ENCODE measurements around the gene LRCOL1. TPM values are rescaled to one million over a fixed set of nuclear protein-coding genes. Genes with fewer than 3 reads are reported as not detected.

The LRCOL1 gene
- total and polyA plus RNA-seq, 2 of the 13 experiments (the other 11 are each of a cell fraction or from before 2014, with no cell fraction given), result not detected

- 0 out of 2 replicates have a peak, but pooled peaks have one; percentile 47 for TF ChIP-seq ARHGAP35 (CRISPR knock-in tag; IDR thresholded peaks at IDR 0.05; ENCODE audit: borderline replicate concordance)
- peak; percentile 95 for TF ChIP-seq SMC3 (IDR thresholded peaks at IDR 0.05; ENCODE audit: low read length)
- peak; percentile 70 for TF ChIP-seq ZNF331 (CRISPR knock-in tag; IDR thresholded peaks at IDR 0.05)
- peak; percentile 43; the same call in 1 of the 2 replicates for TF ChIP-seq ZGPAT (CRISPR knock-in tag; IDR thresholded peaks at IDR 0.05)
- peak; percentile 52 for TF ChIP-seq BHLHE40 (IDR thresholded peaks at IDR 0.05; ENCODE audit: low read length)
- TF ChIP-seq ZNF580 (CRISPR knock-in tag; IDR thresholded peaks at IDR 0.05; ENCODE audit: borderline replicate concordance, low read depth), result peak; percentile 38; the same call in 1 of the 2 replicates
- TF ChIP-seq ZSCAN29 (CRISPR knock-in tag; conservative IDR thresholded peaks at IDR 0.05), result 0 out of 2 replicates have a peak, but pooled peaks have one; percentile 41
- TF ChIP-seq ZNF687 (CRISPR knock-in tag; IDR thresholded peaks at IDR 0.05), result 0 out of 2 replicates have a peak, but pooled peaks have one; percentile 19
- peak; percentile 48; the same call in 1 of the 2 replicates for TF ChIP-seq ZNF441 (CRISPR knock-in tag; IDR thresholded peaks at IDR 0.05; ENCODE audit: borderline replicate concordance)
- TF ChIP-seq MLX (CRISPR knock-in tag; IDR thresholded peaks at IDR 0.05), result no peak
- TF ChIP-seq ZNF121 (CRISPR knock-in tag; IDR thresholded peaks at IDR 0.05), result peak; percentile 97
- peak; percentile 61; the same call in 1 of the 2 replicates for TF ChIP-seq ZNF619 (CRISPR knock-in tag; IDR thresholded peaks at IDR 0.05)
- TF ChIP-seq ZNF281 (CRISPR knock-in tag; IDR thresholded peaks at IDR 0.05; ENCODE audit: borderline replicate concordance), result no peak
- TF ChIP-seq CTCF (CRISPR knock-in tag; IDR thresholded peaks at IDR 0.05), result peak; percentile 96
- TF ChIP-seq ZNF354B (CRISPR knock-in tag; IDR thresholded peaks at IDR 0.05), result no peak
- TF ChIP-seq ZNF550 (CRISPR knock-in tag; IDR thresholded peaks at IDR 0.05; ENCODE audit: borderline replicate concordance), result 0 out of 2 replicates have a peak, but pooled peaks have one; percentile 37
- TF ChIP-seq ZNF124 (CRISPR knock-in tag; IDR thresholded peaks at IDR 0.05), result 0 out of 2 replicates have a peak, but pooled peaks have one; percentile 25
Observed at GRCh38 chr12:132614861-132615578, 4.6 kb upstream of the LRCOL1 start (continued).

Data from HepG2 (cell line).